ENCODE results near the gene MIEF2. TPM values are rescaled to one million over a fixed set of nuclear protein-coding genes. Genes with fewer than 3 reads are reported as not detected.

MIEF2 gene
- total RNA-seq, 2 donors from 2014 or later: 6.1 to 10.2 TPM

GRCh38 chr17:18245038-18245776 lies 15.3 kb upstream of the MIEF2 start:
- Mint-ChIP-seq H3K4me1 (peaks cover 5% of the 10 kb centered on the region), H3K27ac (no peak overlapping the region), H3K4me3 (no peak overlapping the region), H3K27me3 (no peaks in the 10 kb centered on the region), H3K36me3 (ENCODE audit: low read depth) (peaks cover 6% of the 10 kb centered on the region)
- DNase-seq (no peak), ATAC-seq (no peak)
- no peaks in the 10 kb centered on the region for H3K9me3 ChIP-seq (ENCODE audit: control insufficient read depth, low read length, poor library complexity, severe bottlenecking)

- ATAC-seq (no peak), DNase-seq (no peak)
- no peaks in the 10 kb centered on the region for H3K9me3 ChIP-seq (ENCODE audit: control insufficient read depth, low read length, poor library complexity, severe bottlenecking)
- Mint-ChIP-seq H3K27ac (no peak overlapping the region), H3K36me3 (ENCODE audit: low read depth) (peaks cover 6% of the 10 kb centered on the region), H3K4me1 (peaks cover 5% of the 10 kb centered on the region), H3K4me3 (no peak overlapping the region), H3K27me3 (no peaks in the 10 kb centered on the region)
Measured at GRCh38 chr17:18246109-18246725, 14.2 kb upstream of the MIEF2 start.

GRCh38 chr17:18246880-18247612 lies 13.4 kb upstream of the MIEF2 start:
- peak overlapping the region; percentile 52 for H3K4me3 Mint-ChIP-seq
- ATAC-seq (peak; percentile 54), DNase-seq (no peak)
- H3K4me1 Mint-ChIP-seq: peaks cover 5% of the 10 kb centered on the region
- no peaks in the 10 kb centered on the region for H3K9me3 ChIP-seq (ENCODE audit: control insufficient read depth, low read length, poor library complexity, severe bottlenecking)
- no peaks in the 10 kb centered on the region for H3K27me3 Mint-ChIP-seq
- no peak overlapping the region for H3K27ac Mint-ChIP-seq
- H3K36me3 Mint-ChIP-seq (ENCODE audit: low read depth): peaks cover 6% of the 10 kb centered on the region

- DNase-seq (no peak), ATAC-seq (no peak)
- no peaks in the 10 kb centered on the region for H3K9me3 ChIP-seq (ENCODE audit: control insufficient read depth, low read length, poor library complexity, severe bottlenecking)
- Mint-ChIP-seq H3K27ac (peak overlapping the region; percentile 80), H3K36me3 (ENCODE audit: low read depth) (peaks cover 6% of the 10 kb centered on the region), H3K4me3 (no peak overlapping the region), H3K4me1 (peaks cover 5% of the 10 kb centered on the region), H3K27me3 (no peaks in the 10 kb centered on the region)
Measured at GRCh38 chr17:18247613-18248001, 12.9 kb upstream of the MIEF2 start.

- peak; percentile 82 for ATAC-seq
- H3K4me3 Mint-ChIP-seq: peak overlapping the region; percentile 63
- H3K9me3 ChIP-seq (ENCODE audit: control insufficient read depth, low read length, poor library complexity, severe bottlenecking): no peaks in the 10 kb centered on the region
- peak overlapping the region; percentile 80 for H3K27ac Mint-ChIP-seq
- peaks cover 6% of the 10 kb centered on the region for H3K36me3 Mint-ChIP-seq (ENCODE audit: low read depth)
- DNase-seq: peak in 2 of 3 donors; percentile 36 to 47
- peaks cover 5% of the 10 kb centered on the region for H3K4me1 Mint-ChIP-seq
- no peaks in the 10 kb centered on the region for H3K27me3 Mint-ChIP-seq
Measured at GRCh38 chr17:18248300-18248731, 12.1 kb upstream of the MIEF2 start.

GRCh38 chr17:18248811-18249210 lies 11.7 kb upstream of the MIEF2 start:
- H3K9me3 ChIP-seq (ENCODE audit: control insufficient read depth, low read length, poor library complexity, severe bottlenecking): no peaks in the 10 kb centered on the region
- H3K4me3 Mint-ChIP-seq: no peak overlapping the region
- H3K27ac Mint-ChIP-seq: peak overlapping the region; percentile 80
- peaks cover 6% of the 10 kb centered on the region for H3K36me3 Mint-ChIP-seq (ENCODE audit: low read depth)
- peaks cover 5% of the 10 kb centered on the region for H3K4me1 Mint-ChIP-seq
- H3K27me3 Mint-ChIP-seq: no peaks in the 10 kb centered on the region
- ATAC-seq: no peak
- no peak for DNase-seq

GRCh38 chr17:18250259-18250658 lies 10.2 kb upstream of the MIEF2 start:
- Mint-ChIP-seq H3K4me3 (no peak overlapping the region), H3K27me3 (no peaks in the 10 kb centered on the region), H3K4me1 (peaks cover 5% of the 10 kb centered on the region), H3K27ac (no peak overlapping the region), H3K36me3 (ENCODE audit: low read depth) (peaks cover 6% of the 10 kb centered on the region)
- ATAC-seq (no peak), DNase-seq (no peak)
- H3K9me3 ChIP-seq (ENCODE audit: control insufficient read depth, low read length, poor library complexity, severe bottlenecking): no peaks in the 10 kb centered on the region

GRCh38 chr17:18250708-18251107 lies 9.8 kb upstream of the MIEF2 start:
- no peak for ATAC-seq
- H3K36me3 Mint-ChIP-seq (ENCODE audit: low read depth): peaks cover 6% of the 10 kb centered on the region
- H3K4me1 Mint-ChIP-seq: peaks cover 5% of the 10 kb centered on the region

GRCh38 chr17:18251204-18251603 lies 9.3 kb upstream of the MIEF2 start:
- no peaks in the 10 kb centered on the region for H3K27me3 Mint-ChIP-seq
- no peak overlapping the region for H3K27ac Mint-ChIP-seq
- H3K4me1 Mint-ChIP-seq: peaks cover 8% of the 10 kb centered on the region
- H3K36me3 Mint-ChIP-seq (ENCODE audit: low read depth): peaks cover 6% of the 10 kb centered on the region
- ATAC-seq (no peak), DNase-seq (no peak)
- H3K4me3 Mint-ChIP-seq: no peak overlapping the region
- no peaks in the 10 kb centered on the region for H3K9me3 ChIP-seq (ENCODE audit: control insufficient read depth, low read length, poor library complexity, severe bottlenecking)

More at GRCh38 chr17:18250708-18251107, 9.8 kb upstream of the MIEF2 start:
- Mint-ChIP-seq H3K27ac (no peak overlapping the region), H3K4me3 (no peak overlapping the region), H3K27me3 (no peaks in the 10 kb centered on the region)
- no peaks in the 10 kb centered on the region for H3K9me3 ChIP-seq (ENCODE audit: control insufficient read depth, low read length, poor library complexity, severe bottlenecking)
- DNase-seq: no peak

- H3K9me3 ChIP-seq (ENCODE audit: control insufficient read depth, low read length, poor library complexity, severe bottlenecking): no peaks in the 10 kb centered on the region
Measured at GRCh38 chr17:18252160-18252559, 8.3 kb upstream of the MIEF2 start.

GRCh38 chr17:18253187-18253884 lies 7.1 kb upstream of the MIEF2 start:
- Mint-ChIP-seq H3K27me3 (no peaks in the 10 kb centered on the region), H3K4me1 (peaks cover 12% of the 10 kb centered on the region), H3K27ac (no peak overlapping the region), H3K4me3 (no peak overlapping the region), H3K36me3 (ENCODE audit: low read depth) (no peaks in the 10 kb centered on the region)
- ATAC-seq (no peak), DNase-seq (no peak)
- no peaks in the 10 kb centered on the region for H3K9me3 ChIP-seq (ENCODE audit: control insufficient read depth, low read length, poor library complexity, severe bottlenecking)

More at GRCh38 chr17:18252160-18252559, 8.3 kb upstream of the MIEF2 start:
- Mint-ChIP-seq H3K4me1 (peaks cover 11% of the 10 kb centered on the region), H3K27ac (peak overlapping the region; percentile 27), H3K4me3 (no peak overlapping the region), H3K36me3 (ENCODE audit: low read depth) (peaks cover 5% of the 10 kb centered on the region), H3K27me3 (no peaks in the 10 kb centered on the region)
- ATAC-seq (no peak), DNase-seq (no peak)

- H3K9me3 ChIP-seq (ENCODE audit: control insufficient read depth, low read length, poor library complexity, severe bottlenecking): no peaks in the 10 kb centered on the region
- no peaks in the 10 kb centered on the region for H3K36me3 Mint-ChIP-seq (ENCODE audit: low read depth)
- no peaks in the 10 kb centered on the region for H3K27me3 Mint-ChIP-seq
- H3K27ac Mint-ChIP-seq: no peak overlapping the region
- DNase-seq (no peak), ATAC-seq (no peak)
- no peak overlapping the region for H3K4me3 Mint-ChIP-seq
- peaks cover 12% of the 10 kb centered on the region for H3K4me1 Mint-ChIP-seq
Measured at GRCh38 chr17:18253947-18254821, 6.3 kb upstream of the MIEF2 start.

All from T-helper 17 cell (primary cell).